Spleen (tissue), 11 donors: Measurements from ENCODE around the gene TOMM40L. TPM values are rescaled to one million over a fixed set of nuclear protein-coding genes. Genes with fewer than 3 reads are reported as not detected.

Source experiments
- DNase-seq: peaks from one replicate; pipeline ENCODE4 v3.0.0-alpha.2; 2020
- H3K27ac ChIP-seq, 8 donors: fragments of 200-600 bp; sonication (generic) in 7 of 8; 1 replicate in 4 of 8; 2 replicates in 4 of 8; pipeline versions ENCODE4 v1.5.0 to v1.8.0; 2016 to 2021; ENCODE audit warnings: inconsistent platforms in 4 of 8, mild to moderate bottlenecking in 4 of 8, moderate library complexity in 1 of 8
- H3K27me3 ChIP-seq, 7 donors: fragments of 200-600 bp; sonication (generic) in 6 of 7; replicated peaks in 1 of 7; 1 replicate in 4 of 7; 2 replicates in 3 of 7; pipeline versions ENCODE4 v1.5.0 to v1.8.0; 2016 to 2021; ENCODE audit warnings: inconsistent platforms in 3 of 7, mild to moderate bottlenecking in 1 of 7
- H3K36me3 ChIP-seq, 6 donors: fragments of 200-600 bp; sonication (generic) in 5 of 6; 1 replicate in 4 of 6; 2 replicates in 2 of 6; pipeline versions ENCODE4 v1.5.0 to v1.8.0; 2016 to 2021; ENCODE audit warnings: inconsistent platforms in 2 of 6
- H3K4me1 ChIP-seq, 6 donors: fragments of 200-600 bp; sonication (generic) in 5 of 6; 1 replicate in 3 of 6; 2 replicates in 3 of 6; pipeline versions ENCODE4 v1.5.0 to v1.8.0; 2016 to 2021; ENCODE audit warnings: inconsistent platforms in 3 of 6
- H3K4me3 ChIP-seq, 8 donors: fragments of 200-600 bp; sonication (generic) in 7 of 8; 1 replicate in 4 of 8; 2 replicates in 4 of 8; pipeline versions ENCODE4 v1.5.0 to v1.8.0; 2016 to 2021; ENCODE audit warnings: inconsistent platforms in 4 of 8, mild to moderate bottlenecking in 4 of 8, moderate library complexity in 2 of 8
- H3K9me3 ChIP-seq, 8 donors: fragments of 200-600 bp; sonication (generic) in 7 of 8; 1 replicate in 4 of 8; 2 replicates in 4 of 8; pipeline versions ENCODE4 v1.5.0 to v1.8.0; 2016 to 2021; ENCODE audit warnings: inconsistent platforms in 4 of 8
- POLR2A ChIP-seq, 3 donors: fragments of 450-650 bp; IDR thresholded peaks; one replicate each; pipeline ENCODE4 v1.5.1; 2017; ENCODE audit warnings: antibody characterized with exemption in 3 of 3, mild to moderate bottlenecking in 1 of 3
- POLR2AphosphoS5 ChIP-seq, 3 donors: sonication (generic); formaldehyde crosslinking; IDR thresholded peaks; one replicate each; pipeline ENCODE4 v1.5.1; 2017; ENCODE audit warnings: antibody characterized with exemption in 3 of 3
- WGBS, 5 donors: extraction: QIAGEN DNeasy Blood & Tissue Kit in 3 of 5; methylation state at CpG; one replicate each; pipeline versions ENCODE4 v1.1.5 to v1.1.7; 2013 to 2018; 5-methylcytosine and 5-hydroxymethylcytosine counted together
- intact Hi-C: fragments of 100-400 bp; cut with DNase I; formaldehyde crosslinking; loops from one replicate; pipeline ENCODE4 v1.15.0; 2023; ENCODE audit warnings: low total_unique reads
- polyA plus RNA-seq, 3 donors: library from polyadenylated mRNA; stranded (reverse); fragments of 200-250 nt; gene quantifications; one replicate each; pipeline ENCODE4 v1.2.1, GENCODE V29; 2013
- total RNA-seq, 7 donors: library from RNA; depleted of rRNA in 3 of 7; stranded (reverse); fragments of >200 nt in 3 of 7; fragmentation: NEBNext Ultra II Directional in 4 of 7; extraction: Animal tissue kit (Norgen Biotek cat#: 25700) in 4 of 7; gene quantifications; one replicate each; pipeline versions ENCODE4 v1.1.0 to v1.2.1, GENCODE V29; 2016 to 2021
- TF ChIP-seq, protein P1 (sequence below), 11 experiments: fragments of 200-600 bp in 7 of 11; fragments of 450-650 bp in 4 of 11; sonication (generic) in 4 of 11; IDR thresholded peaks in 8 of 11; conservative IDR thresholded peaks in 3 of 11; 1 replicate in 7 of 11; 2 replicates in 4 of 11; pipeline versions ENCODE4 v1.4.0 to v1.8.0; 2016 to 2021; ENCODE audit warnings: antibody characterized with exemption in 11 of 11, inconsistent platforms in 4 of 11, mild to moderate bottlenecking in 1 of 11
- donor health status: healthy with polysubstance abuse.
- donor health status: DM: no; HTN: no; CAD: no; lungs with moderate emphysema.
- donor health status: DM: no; HTN: no; CAD: no.
- donor health status: Bipolar disorder and iron deficiency.
- donor health status: healthy.
- donor health status: DM: no; HTN: no; CAD: no.
- donor health status: DM: yes; HTN: yes; CAD: no.

The TOMM40L gene
- total and polyA plus RNA-seq, 10 donors, result 6.2 to 15.3 (median 9.5) TPM

DNA sequence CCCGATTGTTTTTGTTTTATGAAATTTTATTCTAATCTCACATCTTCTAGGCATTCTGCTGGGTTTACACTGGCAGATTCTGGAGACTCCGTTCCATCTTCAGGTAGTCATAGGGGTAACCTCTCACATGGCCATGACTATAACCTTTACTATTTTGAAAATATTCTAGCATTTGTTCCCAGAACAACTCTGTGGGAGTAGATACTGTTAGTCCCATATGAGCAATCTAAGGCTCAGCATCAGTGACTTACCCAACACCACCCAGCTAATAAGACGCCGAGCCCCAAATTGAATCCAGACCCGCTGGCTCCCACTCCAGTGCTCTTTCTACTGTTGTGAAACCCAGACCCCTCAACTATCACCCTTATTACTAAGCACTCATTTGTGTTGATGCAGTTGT, 36.8 kb upstream of the TOMM40L start:
- Histone ChIP-seq H3K27ac (peak overlapping the region in 2 of 8 donors; percentile 15 to 91), H3K36me3 (peaks cover 0 to 8% (median 0%) of the 10 kb centered on the region in 6 donors), H3K4me3 (no peak overlapping the region), H3K27me3 (no peaks in the 10 kb centered on the region), H3K9me3 (no peaks in the 10 kb centered on the region), H3K4me1 (peaks cover 46 to 94% (median 82%) of the 10 kb centered on the region in 6 donors)
- intact Hi-C loops, result no loop called here
- peak; percentile 27 for DNase-seq
- 95 to 99% (median 98%) methylated on average over 5 of the region's 5 CpGs for WGBS, 5 donors
- TF ChIP-seq POLR2A (IDR thresholded peaks at IDR 0.05), result no peak
- TF ChIP-seq, protein P1, sequence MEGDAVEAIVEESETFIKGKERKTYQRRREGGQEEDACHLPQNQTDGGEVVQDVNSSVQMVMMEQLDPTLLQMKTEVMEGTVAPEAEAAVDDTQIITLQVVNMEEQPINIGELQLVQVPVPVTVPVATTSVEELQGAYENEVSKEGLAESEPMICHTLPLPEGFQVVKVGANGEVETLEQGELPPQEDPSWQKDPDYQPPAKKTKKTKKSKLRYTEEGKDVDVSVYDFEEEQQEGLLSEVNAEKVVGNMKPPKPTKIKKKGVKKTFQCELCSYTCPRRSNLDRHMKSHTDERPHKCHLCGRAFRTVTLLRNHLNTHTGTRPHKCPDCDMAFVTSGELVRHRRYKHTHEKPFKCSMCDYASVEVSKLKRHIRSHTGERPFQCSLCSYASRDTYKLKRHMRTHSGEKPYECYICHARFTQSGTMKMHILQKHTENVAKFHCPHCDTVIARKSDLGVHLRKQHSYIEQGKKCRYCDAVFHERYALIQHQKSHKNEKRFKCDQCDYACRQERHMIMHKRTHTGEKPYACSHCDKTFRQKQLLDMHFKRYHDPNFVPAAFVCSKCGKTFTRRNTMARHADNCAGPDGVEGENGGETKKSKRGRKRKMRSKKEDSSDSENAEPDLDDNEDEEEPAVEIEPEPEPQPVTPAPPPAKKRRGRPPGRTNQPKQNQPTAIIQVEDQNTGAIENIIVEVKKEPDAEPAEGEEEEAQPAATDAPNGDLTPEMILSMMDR (IDR thresholded peaks at IDR 0.05 in 8 of 11, conservative IDR thresholded peaks at IDR 0.05 in 3 of 11), result no peak
- peak in 1 of 3 donors; percentile 7 for TF ChIP-seq POLR2AphosphoS5 (IDR thresholded peaks at IDR 0.05)

DNA sequence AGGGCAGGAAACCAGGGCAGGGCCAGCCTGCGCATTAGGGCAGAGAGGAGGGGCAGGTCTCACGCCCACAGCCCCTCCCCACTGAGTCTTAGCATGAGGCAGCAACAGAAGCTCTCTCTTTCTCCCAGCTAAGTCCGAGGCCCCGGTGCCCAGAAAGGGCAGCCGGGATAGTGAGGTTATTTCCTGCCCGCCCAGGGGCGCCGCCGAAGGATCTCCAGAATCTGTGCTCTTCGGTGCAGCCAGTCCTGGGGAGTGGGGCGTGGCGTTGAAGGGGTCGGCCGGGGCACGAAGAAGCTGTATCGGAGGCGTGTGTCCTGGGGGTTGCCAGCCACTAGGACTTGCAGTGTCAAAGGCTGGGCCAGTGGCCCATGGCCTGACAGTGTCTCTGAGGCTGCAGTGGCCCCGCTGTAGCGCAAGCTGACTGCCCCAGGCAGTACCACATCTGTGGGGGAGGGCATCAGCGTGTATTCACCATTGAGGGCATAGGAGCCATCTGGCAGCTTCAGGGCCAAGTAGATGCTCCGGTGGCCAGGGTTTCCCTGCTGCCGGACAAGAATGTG, 34.8 kb upstream of the TOMM40L start:
- H3K4me3 ChIP-seq, result no peak overlapping the region
- DNase-seq, result peak; percentile 80
- peak overlapping the region in 3 of 8 donors; percentile 9 to 55 (median 9) for H3K27ac ChIP-seq
- peaks cover 47 to 94% (median 82%) of the 10 kb centered on the region in 6 donors for H3K4me1 ChIP-seq
- 65 to 87% (median 84%) methylated on average over 20 to 22 of the region's 22 CpGs for WGBS, 5 donors
- no peaks in the 10 kb centered on the region for H3K9me3 ChIP-seq
- no peaks in the 10 kb centered on the region for H3K27me3 ChIP-seq
- TF ChIP-seq, protein P1 (IDR thresholded peaks at IDR 0.05 in 8 of 11, conservative IDR thresholded peaks at IDR 0.05 in 3 of 11), result no peak
- peak in 2 of 3 donors; percentile 9 to 25 for TF ChIP-seq POLR2AphosphoS5 (IDR thresholded peaks at IDR 0.05)
- intact Hi-C loops, result no loop called here
- peaks cover 0 to 8% (median 0%) of the 10 kb centered on the region in 6 donors for H3K36me3 ChIP-seq

DNA sequence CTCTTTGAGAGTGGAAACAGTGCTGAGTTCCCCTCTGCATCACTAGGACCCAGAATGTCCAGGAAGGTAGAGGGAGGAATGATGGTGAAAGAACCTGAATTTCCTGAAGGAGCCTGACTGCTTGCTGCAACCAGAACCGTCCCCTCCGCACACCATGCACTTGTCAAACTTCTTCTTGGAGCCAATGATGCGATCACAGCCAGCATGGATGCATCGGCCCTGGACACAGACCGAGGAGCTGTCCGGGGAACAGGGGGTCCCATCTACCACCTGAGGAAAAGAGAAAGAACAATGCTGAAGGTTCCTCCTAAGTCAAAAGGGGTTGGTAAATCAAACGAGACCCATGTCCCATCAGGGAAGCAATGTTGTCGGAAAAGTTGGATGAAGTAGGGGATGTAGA, 33.9 kb upstream of the TOMM40L start:
- H3K27ac ChIP-seq, result no peak overlapping the region
- peaks cover 0 to 8% (median 0%) of the 10 kb centered on the region in 6 donors for H3K36me3 ChIP-seq
- H3K4me1 ChIP-seq, result peaks cover 47 to 94% (median 81%) of the 10 kb centered on the region in 6 donors
- intact Hi-C loops, result no loop called here
- H3K27me3 ChIP-seq, result no peaks in the 10 kb centered on the region
- DNase-seq, result peak; percentile 53
- WGBS, 5 donors, result 65 to 86% (median 76%) methylated on average over 8 of the region's 8 CpGs
- no peak overlapping the region for H3K4me3 ChIP-seq
- H3K9me3 ChIP-seq, result no peaks in the 10 kb centered on the region
- TF ChIP-seq POLR2AphosphoS5 (IDR thresholded peaks at IDR 0.05) (no peak), POLR2A (IDR thresholded peaks at IDR 0.05) (no peak)
- TF ChIP-seq, protein P1 (IDR thresholded peaks at IDR 0.05 in 8 of 11, conservative IDR thresholded peaks at IDR 0.05 in 3 of 11), result no peak
